AG20443 (cell line): ENCODE results near the gene ABCC4.

Source experiments
- DNase-seq: peaks from one replicate; pipeline ENCODE4 v3.0.0; 2012; ENCODE audit warnings: low spot score, mixed read lengths

ABCC4 gene

DNA sequence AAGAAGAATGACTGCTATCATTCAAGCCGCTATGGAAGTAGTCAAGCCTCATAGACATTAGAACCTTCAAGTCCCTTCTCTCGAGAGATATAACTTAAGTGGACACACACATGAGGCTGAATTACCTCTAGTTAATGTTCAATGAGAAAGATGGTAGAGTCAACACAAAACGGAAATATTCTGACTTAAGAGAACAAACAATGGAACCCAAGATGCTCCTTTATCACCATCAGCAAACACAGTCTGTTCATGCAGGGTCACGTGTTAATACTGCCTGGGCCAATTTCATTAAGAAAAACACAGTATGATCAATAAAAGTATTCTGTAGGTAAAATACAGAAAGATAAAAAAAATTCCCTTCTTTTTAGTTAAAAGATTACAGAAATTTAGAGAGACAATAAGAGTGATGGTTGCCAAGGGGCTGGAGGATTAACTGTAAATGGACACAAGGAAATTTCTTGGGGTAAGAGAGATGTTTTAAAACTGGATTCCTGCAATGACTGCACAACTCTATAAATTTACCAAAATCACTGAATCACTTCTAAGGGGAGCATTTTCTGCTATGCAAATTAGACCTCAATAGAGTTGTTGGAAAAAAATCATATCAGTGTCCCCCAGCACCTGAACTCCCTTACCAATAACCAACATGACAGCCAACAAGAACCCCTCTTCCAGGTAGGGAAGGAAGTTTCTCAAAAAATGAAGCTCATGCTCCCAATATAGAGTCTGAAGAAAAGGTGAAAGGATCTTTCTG is 256.6 kb downstream of the ABCC4 start:
- DNase-seq = no peak

DNA sequence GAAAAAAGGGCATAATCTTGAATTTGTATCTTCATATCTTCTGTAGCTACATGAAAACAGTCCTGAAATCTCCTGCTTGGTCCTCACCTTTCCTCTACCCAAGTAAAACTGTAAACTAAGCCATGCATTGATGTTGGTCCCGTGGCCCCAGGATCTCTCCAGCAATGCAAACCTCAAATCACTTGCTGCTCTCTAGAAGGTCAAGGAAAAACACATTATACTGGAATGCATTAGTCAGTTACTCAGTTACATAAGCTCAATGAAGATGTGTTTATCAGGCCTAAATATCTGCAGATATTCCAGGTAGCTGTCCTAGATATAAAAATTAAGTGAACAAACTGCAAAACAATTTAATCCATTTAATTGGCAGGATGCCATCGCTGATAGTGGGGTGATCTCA is 261.8 kb downstream of the ABCC4 start:
- no peak for DNase-seq

DNA sequence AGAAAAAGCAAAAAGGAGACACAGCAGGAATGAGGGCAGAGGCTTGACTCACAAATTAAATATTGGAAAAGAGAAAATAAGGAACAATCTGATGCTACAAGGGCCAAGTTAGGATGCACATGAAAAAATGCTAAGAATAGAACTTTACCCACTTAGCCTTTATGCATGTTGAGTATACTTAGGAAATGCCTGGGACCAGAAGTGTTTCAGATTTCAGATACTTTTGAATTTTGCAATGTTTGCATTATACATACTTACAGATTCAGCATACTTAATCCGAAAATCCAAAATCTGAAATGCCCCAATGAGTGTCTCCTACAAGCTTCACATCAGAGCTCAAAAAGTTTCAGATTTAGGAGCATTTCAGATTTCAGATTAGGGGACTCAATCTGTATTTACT is 262.3 kb downstream of the ABCC4 start:
- DNase-seq = no peak

DNA sequence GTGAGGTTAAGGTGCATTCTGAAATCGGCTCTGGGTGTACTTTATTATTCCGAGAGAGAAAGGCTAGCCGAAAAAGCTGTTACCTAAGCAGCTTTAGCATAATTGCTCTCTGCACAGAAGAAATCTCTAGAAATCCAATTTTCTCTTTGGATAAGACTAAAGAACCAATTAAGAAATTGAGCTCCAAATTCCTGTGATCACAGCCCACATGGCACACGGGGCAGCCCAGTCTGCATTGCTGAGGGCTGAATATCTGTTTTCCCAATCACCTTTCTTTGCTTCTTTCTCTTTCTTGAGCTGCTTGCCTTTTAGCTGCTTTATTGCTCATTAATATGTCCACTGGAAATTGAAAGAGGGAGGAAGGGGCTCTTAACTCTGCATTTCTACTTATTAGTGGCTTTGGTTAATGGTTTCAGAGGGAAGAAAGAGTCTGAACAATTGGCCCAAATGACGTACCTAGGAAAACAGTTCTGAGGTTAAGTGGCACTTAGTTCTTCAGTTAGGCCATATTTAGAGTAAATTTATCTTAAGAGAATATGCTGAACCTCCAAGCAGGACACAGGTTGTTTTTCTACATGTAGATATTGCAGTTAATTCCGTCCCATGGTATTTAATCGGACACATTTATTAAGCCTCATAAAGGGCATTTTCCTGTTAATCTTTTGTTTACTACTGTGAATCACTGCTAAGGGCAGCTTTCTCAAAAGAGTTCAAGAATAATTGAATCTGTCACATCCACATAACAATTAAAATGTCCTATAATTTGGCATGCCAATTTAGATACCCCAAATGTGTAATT is 265.7 kb downstream of the ABCC4 start:
- DNase-seq = no peak

DNA sequence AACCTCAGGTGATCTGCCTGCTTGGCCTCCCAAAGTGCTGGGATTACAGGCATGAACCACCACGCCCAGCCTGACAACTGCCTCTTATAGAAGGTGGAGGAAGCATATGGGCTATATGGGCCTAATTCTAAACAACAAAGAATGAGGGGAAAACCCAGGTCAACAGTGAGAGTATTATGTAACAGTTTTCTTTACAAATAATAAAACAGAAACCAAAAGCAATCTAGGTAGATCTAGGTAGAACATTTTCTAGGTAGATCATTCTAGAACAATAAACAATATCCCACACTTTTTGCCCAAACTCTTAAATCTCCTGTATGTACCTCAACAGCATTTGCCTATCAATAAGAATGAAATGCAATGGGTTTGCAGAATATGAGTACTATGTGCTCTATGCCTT is 267.4 kb downstream of the ABCC4 start:
- no peak for DNase-seq

DNA sequence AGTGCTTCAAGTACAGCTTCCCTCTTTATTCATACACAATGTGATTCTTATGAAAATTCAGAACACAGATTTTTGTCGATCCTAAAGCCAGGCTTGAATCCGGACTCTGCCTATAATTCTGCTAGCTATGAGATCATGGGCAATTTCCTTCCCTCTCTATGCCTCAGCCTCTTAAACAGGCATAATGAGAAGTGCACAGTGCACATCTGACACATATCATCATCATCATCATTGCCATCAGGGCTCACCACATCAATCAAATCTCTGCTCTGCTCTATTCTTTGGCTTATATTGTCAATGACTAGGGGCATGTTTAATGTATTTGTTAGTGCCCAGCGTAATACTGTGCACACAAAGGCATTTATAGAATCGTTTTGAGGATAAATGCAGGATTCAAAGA is 269.1 kb downstream of the ABCC4 start:
- DNase-seq = no peak

DNA sequence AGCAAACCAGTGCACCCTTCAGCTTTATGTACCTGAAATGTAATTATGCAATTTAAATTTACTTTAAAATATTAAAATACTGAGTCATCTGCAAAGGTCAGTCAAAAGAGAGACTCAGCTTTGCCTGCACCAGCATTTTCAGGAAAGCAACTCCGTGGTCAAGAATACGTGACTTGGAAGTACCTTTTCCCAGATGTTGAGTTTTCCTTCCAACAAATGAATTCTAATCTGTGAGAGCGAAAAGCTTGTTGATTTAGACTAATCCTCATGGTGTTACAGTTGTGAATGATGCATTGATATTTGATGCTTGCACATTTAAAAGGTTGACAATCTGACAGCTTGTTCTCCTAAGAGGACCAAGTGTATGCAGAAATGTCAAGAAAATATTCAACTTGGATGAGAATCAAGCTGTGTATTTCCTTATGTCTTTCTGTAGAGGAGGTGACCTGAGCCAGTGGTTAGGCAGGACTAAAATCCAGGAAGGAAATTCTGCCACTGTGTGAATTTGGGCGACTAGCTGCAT is 270.4 kb downstream of the ABCC4 start:
- no peak for DNase-seq

DNA sequence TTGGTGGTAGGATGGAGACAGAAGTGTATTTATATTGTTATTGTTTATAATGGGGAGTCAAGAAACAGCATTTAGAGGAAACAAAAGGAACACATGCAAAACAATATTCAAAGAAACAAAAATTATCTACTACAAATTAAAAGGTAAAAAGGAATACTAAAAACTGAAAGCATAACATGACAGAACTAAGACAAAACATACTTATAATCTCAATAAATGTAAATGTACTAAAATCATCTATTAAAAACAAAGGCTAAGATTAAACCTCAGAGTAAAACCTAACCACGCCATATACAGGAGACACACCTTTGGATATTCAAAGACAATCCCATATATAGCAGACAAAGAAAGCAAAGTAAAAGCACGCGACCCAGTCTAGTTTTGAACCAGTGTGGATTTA is 273.6 kb downstream of the ABCC4 start:
- no peak for DNase-seq

DNA sequence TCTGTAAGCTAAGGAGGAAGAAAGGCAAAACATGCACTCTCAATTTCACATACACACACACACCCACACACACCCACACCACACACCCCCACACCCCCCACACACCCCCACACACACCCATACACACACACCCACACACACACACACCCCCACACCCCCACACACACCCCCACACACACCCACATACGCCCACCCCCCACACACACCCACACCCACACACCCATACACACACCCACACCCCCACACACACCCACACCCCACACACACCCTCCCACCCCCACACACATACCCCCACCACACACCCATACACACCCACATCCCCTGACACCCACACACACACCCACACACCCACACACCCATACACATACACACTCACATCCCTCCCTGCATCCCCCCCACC is 276.1 kb downstream of the ABCC4 start:
- DNase-seq = no peak

DNA sequence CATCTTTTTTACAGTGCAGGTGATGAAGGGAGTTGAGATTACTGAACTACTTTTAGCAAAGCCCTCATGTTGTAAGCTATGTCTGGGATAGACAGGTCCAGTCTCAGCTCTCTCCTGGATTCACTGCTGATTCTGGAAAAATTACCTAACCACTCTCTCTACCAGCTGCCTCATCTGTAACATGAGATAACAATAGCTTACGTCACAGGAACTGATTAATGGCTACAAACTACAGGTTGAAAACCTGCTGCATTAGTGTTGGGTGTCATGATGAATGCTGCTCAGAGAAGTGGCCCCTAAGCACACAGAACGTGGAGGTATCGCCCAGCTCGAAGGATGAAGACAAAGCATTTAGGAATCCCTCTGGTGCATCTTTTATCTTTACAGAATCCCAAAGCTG is 277.8 kb downstream of the ABCC4 start:
- no peak for DNase-seq

DNA sequence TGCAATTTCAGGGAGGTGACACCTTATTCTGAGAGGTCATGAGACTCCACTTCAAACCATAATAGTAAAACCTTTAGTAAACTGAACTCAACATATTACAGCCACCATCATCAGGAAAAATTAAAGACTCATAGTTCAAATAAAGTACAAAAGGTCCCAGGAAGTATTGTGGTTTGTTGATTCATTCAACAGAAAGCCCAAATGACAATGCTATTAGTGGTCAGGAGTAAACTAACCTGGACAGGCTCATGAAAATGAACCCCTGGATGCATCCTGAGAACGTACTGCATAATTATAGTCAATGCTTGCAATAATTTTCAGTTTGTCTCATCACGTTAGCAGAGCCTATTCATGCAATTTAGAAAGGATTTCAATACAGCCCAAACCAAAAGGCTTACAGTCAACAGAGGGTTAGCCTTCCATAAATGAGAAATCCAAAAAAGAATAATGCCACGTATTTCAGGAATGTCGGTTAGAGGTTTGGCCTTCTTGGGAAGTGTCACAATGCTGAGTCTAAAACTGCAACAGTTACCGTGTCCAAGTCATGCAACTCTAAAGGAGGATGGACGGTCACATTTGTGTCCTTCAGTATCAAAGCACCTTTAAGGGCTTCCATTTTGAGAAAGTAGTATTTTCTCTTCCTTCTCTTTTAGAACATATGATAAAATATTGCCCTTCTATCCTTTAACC is 280.8 kb downstream of the ABCC4 start:
- no peak for DNase-seq

DNA sequence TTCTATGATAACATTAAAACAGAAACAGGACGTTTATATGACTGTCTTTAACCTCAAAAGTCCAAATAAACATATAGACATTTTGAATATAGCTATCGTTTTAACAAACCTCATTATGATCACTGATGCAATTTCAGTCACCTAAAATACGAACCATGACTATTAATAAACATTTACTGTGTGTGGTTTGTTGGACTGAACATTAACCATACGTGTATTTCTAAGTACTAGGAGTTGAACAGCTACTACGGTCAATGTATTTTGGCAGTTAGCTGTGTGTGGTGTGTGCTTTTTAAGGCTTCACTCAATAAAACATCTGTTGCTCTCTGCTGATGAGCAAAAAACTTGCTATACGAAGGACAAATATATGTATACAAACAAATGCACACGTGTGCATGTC is 281.4 kb downstream of the ABCC4 start:
- no peak for DNase-seq

DNA sequence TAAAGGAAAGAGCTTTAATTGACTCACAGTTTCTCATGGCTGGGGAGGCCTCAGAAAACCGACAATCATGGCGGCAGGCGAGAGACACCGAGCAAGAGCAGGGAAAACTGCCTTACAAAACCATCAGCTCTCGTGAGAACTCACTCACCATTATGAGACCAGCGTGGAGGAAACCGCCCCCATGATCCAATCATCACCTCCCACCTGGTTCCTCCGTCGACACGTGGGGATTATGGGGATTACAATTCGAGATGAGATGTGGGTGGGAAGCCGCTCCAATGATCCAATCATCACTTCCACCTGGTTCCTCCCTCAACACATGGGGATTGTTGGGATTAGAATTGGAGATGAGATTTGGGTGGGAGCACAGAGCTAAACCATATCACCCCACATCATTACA is 293.9 kb downstream of the ABCC4 start:
- DNase-seq = no peak

DNA sequence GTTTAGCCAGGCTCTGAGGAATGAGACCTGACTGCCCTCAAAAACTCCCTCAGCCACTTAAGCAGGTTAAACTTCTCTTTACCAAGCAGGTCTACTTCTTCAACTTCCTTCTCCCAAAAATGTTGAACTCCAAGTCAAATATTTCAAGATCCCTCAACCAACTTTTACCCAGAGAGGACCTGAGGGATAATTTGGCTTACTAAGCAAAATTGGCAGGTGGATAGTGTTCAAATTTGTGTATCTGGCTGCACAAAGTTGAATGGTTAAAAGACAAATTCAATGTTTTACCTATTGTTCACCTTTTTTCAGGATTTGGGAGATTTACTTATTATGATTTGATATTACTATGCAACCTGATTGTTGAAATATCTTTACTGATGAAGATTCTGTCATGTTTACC is 296.0 kb downstream of the ABCC4 start:
- no peak for DNase-seq

DNA sequence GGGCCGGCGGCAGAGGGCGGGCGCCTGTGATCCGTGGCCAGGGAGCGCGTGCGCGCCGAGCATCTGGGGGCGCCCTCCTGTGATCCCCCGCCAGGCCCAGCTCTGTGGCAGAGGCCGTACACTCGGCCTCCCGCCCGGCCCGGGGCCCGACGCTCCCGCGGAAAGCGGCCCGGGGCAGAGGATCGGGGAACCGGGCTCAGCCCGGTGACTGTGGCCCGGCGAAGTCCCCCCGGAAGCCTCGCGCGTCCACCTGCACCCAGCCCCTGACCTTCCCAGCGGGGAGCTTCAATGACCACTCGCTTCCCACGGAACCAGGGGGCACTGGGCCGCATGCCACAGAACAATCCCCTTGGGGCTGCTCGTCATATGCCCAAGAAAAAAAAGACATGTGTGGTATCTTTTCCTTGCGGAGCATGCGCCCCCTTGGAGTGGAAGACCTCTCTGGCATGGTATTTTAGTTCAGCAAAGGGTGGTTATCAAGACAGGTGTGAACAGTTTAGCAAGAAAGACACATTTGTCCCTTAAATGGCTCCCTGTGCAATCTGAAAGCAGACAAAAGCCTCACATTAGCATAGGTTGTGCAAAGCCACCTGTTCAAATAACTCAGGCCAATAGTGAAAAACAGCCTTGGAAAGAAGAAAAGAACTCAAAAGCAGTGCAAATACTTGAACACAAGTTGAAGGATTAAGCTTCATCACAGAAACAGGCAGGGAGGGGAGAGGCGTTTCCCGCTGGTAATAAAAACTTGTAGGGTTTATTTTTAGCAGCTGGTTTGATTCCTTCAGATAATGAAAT is 298.0 kb downstream of the ABCC4 start:
- DNase-seq = peak; percentile 24

DNA sequence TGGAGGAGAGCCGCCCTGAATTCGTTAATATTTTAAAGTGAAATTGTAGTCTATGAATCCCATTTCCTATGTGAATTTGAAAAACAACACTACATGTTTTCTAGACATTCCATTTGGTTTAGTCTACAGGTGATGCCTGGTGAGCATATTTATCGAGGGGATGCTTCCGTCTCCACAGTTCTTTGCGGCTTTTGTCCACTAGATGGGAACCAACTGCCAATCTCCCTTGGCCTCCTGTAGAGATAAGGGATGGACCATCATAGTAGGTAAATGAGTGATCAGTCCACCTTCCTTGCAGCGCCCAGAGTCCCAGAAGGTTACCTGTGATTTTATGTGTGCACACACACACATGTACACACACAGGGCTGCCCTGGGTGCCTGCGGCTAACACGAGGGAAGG is 299.1 kb downstream of the ABCC4 start:
- no peak for DNase-seq

DNA sequence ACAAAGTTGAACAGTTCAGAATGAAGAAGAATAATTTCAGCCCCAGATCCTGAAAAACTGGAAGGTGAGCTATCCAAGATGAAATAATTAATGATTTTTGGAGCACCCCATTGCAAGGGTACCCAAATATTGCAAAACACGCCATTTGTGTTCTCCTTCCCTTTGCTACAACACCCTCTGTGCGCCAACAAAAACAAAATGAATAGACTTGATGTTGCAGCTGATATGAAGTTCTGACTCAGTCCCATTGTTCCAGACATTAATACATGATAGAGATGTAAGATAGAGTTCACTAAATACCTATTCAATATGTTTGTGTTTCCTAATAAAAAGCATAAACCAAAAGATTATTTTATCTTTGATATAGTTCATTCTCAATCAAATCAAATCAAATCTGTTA is 301.4 kb downstream of the ABCC4 start:
- DNase-seq = no peak

DNA sequence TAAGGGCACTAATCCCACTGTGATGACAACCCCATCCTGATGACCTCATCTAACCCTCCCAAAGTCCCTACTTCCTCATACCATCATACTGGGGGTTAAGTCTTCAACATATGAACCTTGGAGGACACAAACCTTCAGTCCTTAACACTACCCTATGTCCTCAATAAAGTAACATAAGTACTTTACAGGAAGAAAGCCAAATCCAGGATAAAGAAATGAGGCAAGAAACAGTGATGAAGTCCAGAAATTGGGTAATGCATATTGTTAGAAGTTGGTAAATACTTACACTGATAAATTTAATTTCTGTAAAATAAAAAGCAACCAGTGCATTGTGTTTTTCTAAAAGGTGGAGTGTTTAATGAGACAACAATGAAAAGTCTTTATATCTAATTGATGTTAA is 304.1 kb downstream of the ABCC4 start:
- no peak for DNase-seq

DNA sequence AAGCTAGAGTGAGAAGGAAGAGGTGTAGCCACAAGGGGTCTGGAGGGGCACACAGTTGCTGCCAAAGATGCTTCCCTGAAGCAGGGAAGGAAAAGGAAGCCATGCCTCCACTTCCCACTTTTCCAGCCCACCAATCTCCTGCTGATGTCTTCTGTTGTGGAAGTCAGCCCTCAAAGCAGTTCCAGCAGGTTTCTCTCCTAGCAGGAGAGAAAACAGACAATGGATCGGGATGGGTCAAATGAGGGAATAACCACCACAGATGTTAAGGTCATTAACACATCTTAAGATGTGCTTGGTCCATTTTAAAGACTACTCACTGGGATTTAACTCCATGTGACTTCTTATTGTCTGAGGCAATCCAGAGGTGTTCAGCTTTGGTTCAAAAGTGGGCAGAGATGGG is 304.8 kb downstream of the ABCC4 start:
- no peak for DNase-seq

DNA sequence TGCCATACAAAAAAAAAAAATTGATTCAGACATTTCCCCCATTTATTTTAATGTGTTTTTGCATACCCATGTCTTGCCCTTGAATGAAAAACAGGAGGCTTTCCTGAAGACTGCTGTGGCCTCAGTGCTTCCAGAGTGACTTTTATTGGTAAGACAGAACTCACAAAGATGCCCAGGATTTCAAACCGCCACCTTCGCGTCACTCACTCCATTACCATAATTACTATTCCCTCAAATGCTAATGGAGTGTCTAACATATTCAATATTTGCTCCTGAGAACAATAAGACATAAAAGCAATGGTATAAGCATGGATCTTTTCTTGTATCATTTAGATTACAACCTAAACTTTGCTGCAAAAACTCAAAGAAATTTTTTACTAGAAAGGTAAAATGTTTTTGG is 306.7 kb downstream of the ABCC4 start:
- DNase-seq = no peak

DNA sequence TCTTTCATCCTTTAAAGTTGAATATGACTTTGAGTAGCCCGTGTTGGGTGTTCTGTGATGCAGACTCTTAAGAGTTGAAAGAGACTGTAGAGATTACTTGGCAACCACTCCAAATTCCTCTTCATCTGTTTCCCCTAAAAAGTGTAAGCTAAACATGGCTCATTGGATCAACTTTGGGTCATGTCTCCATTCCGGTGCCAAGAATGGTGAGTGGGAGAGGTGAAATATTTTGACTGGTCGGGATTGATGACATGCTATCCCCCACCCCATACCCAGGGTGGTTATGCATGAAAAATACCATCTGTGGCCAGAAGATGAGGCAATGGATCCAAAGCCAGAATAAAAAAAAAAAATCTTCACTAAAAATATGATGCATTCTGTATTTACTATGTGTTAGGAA is 307.6 kb downstream of the ABCC4 start:
- no peak for DNase-seq
